ENCODE data around the gene EVI5. TPM values are rescaled to one million over a fixed set of nuclear protein-coding genes. Genes with fewer than 3 reads are reported as not detected.
A peak's percentile ranks its signal among the peaks of the same experiment; 100 is the strongest.

EVI5 gene
- total and polyA plus RNA-seq, 10 of the 15 experiments (the other 5 are each of a cell fraction or from before 2014, with no cell fraction given) = 0.27 to 6.8 (median 1.7) TPM

DNA sequence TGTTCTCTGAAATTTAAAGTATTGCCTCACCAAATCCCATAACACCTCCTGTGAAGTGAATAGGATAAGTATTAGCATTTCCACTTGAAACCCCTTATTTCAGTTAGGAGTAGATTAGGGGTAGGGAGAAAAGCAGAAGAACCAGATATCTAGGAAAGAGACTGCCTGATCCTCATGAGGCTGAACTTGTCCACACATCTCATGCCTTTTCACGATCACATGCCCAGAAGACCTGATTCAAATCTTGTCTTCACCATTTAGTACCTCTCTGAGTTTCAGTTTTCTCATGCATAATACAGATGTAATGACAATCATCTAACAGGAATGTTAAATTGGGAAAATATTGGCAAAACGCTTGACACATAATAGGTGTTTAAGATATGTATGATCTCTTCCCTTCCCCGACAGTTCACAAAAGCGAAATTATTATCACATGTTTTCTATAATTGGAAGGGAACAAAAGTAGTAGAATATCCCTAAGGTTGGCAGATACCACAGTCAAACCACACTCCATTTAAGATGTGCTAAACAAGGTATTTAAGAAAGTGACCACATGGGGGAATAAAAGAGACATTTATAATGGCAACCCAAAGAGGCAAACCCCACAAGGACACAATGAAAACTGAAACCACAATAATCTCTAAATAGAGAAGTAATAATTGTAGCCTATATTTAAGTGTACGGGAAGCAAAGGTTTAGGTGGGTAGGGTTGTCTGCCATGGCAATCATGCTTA, 323.4 kb downstream of the EVI5 start (continued):
- TF ChIP-seq BMI1 (IDR thresholded peaks at IDR 0.05; ENCODE audit: borderline replicate concordance) (no peak; the same call in 1 of the 2 replicates), SP1 (IDR thresholded peaks at IDR 0.05; ENCODE audit: low read depth, low read length) (no peak), ZBTB11 (CRISPR knock-in tag; IDR thresholded peaks at IDR 0.05) (no peak), POLR2AphosphoS2 (IDR thresholded peaks at IDR 0.05; ENCODE audit: low read depth, low read length) (no peak), PAX8 (IDR thresholded peaks at IDR 0.05) (no peak), SIN3A (IDR thresholded peaks at IDR 0.05; ENCODE audit: low read depth, low read length) (no peak), ATF2 (IDR thresholded peaks at IDR 0.05; ENCODE audit: low read length) (no peak), SMC3 (IDR thresholded peaks at IDR 0.05; ENCODE audit: borderline replicate concordance, low read length) (peak; percentile 52; the same call in 1 of the 2 replicates), IRF5 (IDR thresholded peaks at IDR 0.05; ENCODE audit: borderline replicate concordance) (no peak), CBX5 (IDR thresholded peaks at IDR 0.05; ENCODE audit: low read depth) (no peak), LARP7 (IDR thresholded peaks at IDR 0.05) (no peak), PAX5 (IDR thresholded peaks at IDR 0.05; ENCODE audit: borderline replicate concordance, low read depth, low read length) (no peak), STAT3 (IDR thresholded peaks at IDR 0.05; ENCODE audit: low read depth, low read length) (no peak), ZNF592 (IDR thresholded peaks at IDR 0.05) (no peak), SUZ12 (IDR thresholded peaks at IDR 0.05; ENCODE audit: unreplicated experiment) (no peak), BCL11A (IDR thresholded peaks at IDR 0.05; ENCODE audit: low read depth, low read length) (0 out of 2 replicates have a peak, but pooled peaks have one; percentile 17), TAF1 (IDR thresholded peaks at IDR 0.05; ENCODE audit: borderline replicate concordance, low read depth, low read length) (no peak), SUPT20H (IDR thresholded peaks at IDR 0.05; ENCODE audit: borderline replicate concordance, control insufficient read depth, low read depth, low read length) (no peak), MYB (IDR thresholded peaks at IDR 0.05; ENCODE audit: borderline replicate concordance, low read depth, low read length) (no peak), FOXK2 (IDR thresholded peaks at IDR 0.05) (no peak), BRCA1 (IDR thresholded peaks at IDR 0.05; ENCODE audit: low read depth, low read length) (no peak)
